ENCODE data around the gene MACROD2. TPM values are rescaled to one million over a fixed set of nuclear protein-coding genes. Genes with fewer than 3 reads are reported as not detected.

Gene MACROD2
- total and polyA plus RNA-seq, 2 experiments from 2014 or later, result 2.8 to 4.3 TPM

DNA sequence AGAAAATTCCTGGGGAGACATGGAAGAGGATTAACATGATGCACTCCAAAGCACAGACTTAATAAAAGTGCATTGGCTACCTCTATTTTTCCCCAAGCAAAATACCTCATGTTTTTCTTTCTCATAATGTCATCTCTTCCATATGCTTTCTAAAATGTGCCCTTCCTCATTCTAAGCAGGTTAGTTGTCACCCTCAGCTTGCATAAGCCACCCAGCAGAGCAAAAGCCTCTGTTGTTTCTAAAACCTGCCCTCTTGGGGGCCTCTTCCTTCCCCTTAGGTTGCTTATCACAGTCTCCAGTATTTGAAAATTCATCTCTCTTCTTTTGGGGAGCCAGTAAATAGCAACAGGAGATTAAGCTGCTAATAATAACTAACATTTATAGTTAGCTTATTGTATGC is 525.7 kb downstream of the MACROD2 start:
- no peaks in the 10 kb centered on the region for H3K27me3 ChIP-seq (ENCODE audit: insufficient read depth)
- TF ChIP-seq ZNF114 (CRISPR knock-in tag; IDR thresholded peaks at IDR 0.05) (no peak), EZH2phosphoT487 (IDR thresholded peaks at IDR 0.05; ENCODE audit: unreplicated experiment) (no peak), POLR2AphosphoS5 (IDR thresholded peaks at IDR 0.05; ENCODE audit: low read depth) (no peak), EZH2 (IDR thresholded peaks at IDR 0.05; ENCODE audit: low read depth, unreplicated experiment) (no peak), NANOG (IDR thresholded peaks at IDR 0.05; ENCODE audit: borderline replicate concordance) (no peak), STAT1 (IDR thresholded peaks at IDR 0.05; ENCODE audit: unreplicated experiment) (no peak), CREB1 (CRISPR knock-in tag; IDR thresholded peaks at IDR 0.05; ENCODE audit: low read depth) (no peak), ZNF331 (CRISPR knock-in tag; IDR thresholded peaks at IDR 0.05; ENCODE audit: low read depth) (no peak)
- TF ChIP-seq, protein P1, sequence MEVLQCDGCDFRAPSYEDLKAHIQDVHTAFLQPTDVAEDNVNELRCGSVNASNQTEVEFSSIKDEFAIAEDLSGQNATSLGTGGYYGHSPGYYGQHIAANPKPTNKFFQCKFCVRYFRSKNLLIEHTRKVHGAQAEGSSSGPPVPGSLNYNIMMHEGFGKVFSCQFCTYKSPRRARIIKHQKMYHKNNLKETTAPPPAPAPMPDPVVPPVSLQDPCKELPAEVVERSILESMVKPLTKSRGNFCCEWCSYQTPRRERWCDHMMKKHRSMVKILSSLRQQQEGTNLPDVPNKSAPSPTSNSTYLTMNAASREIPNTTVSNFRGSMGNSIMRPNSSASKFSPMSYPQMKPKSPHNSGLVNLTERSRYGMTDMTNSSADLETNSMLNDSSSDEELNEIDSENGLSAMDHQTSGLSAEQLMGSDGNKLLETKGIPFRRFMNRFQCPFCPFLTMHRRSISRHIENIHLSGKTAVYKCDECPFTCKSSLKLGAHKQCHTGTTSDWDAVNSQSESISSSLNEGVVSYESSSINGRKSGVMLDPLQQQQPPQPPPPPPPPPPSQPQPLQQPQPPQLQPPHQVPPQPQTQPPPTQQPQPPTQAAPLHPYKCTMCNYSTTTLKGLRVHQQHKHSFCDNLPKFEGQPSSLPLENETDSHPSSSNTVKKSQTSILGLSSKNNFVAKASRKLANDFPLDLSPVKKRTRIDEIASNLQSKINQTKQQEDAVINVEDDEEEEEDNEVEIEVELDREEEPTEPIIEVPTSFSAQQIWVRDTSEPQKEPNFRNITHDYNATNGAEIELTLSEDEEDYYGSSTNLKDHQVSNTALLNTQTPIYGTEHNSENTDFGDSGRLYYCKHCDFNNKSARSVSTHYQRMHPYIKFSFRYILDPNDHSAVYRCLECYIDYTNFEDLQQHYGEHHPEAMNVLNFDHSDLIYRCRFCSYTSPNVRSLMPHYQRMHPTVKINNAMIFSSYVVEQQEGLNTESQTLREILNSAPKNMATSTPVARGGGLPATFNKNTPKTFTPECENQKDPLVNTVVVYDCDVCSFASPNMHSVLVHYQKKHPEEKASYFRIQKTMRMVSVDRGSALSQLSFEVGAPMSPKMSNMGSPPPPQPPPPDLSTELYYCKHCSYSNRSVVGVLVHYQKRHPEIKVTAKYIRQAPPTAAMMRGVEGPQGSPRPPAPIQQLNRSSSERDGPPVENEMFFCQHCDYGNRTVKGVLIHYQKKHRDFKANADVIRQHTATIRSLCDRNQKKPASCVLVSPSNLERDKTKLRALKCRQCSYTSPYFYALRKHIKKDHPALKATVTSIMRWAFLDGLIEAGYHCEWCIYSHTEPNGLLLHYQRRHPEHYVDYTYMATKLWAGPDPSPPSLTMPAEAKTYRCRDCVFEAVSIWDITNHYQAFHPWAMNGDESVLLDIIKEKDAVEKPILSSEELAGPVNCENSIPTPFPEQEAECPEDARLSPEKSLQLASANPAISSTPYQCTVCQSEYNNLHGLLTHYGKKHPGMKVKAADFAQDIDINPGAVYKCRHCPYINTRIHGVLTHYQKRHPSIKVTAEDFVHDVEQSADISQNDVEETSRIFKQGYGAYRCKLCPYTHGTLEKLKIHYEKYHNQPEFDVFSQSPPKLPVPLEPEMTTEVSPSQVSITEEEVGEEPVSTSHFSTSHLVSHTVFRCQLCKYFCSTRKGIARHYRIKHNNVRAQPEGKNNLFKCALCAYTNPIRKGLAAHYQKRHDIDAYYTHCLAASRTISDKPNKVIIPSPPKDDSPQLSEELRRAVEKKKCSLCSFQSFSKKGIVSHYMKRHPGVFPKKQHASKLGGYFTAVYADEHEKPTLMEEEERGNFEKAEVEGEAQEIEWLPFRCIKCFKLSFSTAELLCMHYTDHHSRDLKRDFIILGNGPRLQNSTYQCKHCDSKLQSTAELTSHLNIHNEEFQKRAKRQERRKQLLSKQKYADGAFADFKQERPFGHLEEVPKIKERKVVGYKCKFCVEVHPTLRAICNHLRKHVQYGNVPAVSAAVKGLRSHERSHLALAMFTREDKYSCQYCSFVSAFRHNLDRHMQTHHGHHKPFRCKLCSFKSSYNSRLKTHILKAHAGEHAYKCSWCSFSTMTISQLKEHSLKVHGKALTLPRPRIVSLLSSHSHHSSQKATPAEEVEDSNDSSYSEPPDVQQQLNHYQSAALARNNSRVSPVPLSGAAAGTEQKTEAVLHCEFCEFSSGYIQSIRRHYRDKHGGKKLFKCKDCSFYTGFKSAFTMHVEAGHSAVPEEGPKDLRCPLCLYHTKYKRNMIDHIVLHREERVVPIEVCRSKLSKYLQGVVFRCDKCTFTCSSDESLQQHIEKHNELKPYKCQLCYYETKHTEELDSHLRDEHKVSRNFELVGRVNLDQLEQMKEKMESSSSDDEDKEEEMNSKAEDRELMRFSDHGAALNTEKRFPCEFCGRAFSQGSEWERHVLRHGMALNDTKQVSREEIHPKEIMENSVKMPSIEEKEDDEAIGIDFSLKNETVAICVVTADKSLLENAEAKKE (CRISPR knock-in tag; IDR thresholded peaks at IDR 0.05), result no peak
- TF ChIP-seq, protein P2, sequence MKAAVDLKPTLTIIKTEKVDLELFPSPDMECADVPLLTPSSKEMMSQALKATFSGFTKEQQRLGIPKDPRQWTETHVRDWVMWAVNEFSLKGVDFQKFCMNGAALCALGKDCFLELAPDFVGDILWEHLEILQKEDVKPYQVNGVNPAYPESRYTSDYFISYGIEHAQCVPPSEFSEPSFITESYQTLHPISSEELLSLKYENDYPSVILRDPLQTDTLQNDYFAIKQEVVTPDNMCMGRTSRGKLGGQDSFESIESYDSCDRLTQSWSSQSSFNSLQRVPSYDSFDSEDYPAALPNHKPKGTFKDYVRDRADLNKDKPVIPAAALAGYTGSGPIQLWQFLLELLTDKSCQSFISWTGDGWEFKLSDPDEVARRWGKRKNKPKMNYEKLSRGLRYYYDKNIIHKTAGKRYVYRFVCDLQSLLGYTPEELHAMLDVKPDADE (IDR thresholded peaks at IDR 0.05), result no peak
- TF ChIP-seq, protein P3, sequence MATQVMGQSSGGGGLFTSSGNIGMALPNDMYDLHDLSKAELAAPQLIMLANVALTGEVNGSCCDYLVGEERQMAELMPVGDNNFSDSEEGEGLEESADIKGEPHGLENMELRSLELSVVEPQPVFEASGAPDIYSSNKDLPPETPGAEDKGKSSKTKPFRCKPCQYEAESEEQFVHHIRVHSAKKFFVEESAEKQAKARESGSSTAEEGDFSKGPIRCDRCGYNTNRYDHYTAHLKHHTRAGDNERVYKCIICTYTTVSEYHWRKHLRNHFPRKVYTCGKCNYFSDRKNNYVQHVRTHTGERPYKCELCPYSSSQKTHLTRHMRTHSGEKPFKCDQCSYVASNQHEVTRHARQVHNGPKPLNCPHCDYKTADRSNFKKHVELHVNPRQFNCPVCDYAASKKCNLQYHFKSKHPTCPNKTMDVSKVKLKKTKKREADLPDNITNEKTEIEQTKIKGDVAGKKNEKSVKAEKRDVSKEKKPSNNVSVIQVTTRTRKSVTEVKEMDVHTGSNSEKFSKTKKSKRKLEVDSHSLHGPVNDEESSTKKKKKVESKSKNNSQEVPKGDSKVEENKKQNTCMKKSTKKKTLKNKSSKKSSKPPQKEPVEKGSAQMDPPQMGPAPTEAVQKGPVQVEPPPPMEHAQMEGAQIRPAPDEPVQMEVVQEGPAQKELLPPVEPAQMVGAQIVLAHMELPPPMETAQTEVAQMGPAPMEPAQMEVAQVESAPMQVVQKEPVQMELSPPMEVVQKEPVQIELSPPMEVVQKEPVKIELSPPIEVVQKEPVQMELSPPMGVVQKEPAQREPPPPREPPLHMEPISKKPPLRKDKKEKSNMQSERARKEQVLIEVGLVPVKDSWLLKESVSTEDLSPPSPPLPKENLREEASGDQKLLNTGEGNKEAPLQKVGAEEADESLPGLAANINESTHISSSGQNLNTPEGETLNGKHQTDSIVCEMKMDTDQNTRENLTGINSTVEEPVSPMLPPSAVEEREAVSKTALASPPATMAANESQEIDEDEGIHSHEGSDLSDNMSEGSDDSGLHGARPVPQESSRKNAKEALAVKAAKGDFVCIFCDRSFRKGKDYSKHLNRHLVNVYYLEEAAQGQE (IDR thresholded peaks at IDR 0.05; ENCODE audit: unreplicated experiment), result no peak
- H3K36me3 Mint-ChIP-seq (ENCODE audit: low read depth), result no peaks in the 10 kb centered on the region
- no peaks in the 10 kb centered on the region for H3K9me2 ChIP-seq (ENCODE audit: insufficient read depth)
- no peaks in the 10 kb centered on the region for H4K20me1 ChIP-seq (replicated peaks; ENCODE audit: insufficient read depth)
- no peak overlapping the region for H3K4me3 ChIP-seq
- H3K4me3 Mint-ChIP-seq, result no peak overlapping the region
- no peaks in the 10 kb centered on the region for H3K79me2 ChIP-seq (replicated peaks; ENCODE audit: insufficient read depth)
- no peaks in the 10 kb centered on the region for H3F3A ChIP-seq (replicated peaks; ENCODE audit: low read depth)
- no peaks in the 10 kb centered on the region for H3K4me1 ChIP-seq (ENCODE audit: insufficient read depth)
- no peaks in the 10 kb centered on the region for H3K9me3 Mint-ChIP-seq
- peaks cover 7% of the 10 kb centered on the region; the same call in 2 of the 3 replicates for H3K4me1 Mint-ChIP-seq
- no peak overlapping the region for H3K4me2 ChIP-seq
- H2AFZ ChIP-seq, result no peak overlapping the region
- DNase-seq (ENCODE audit: low spot score) (no peak), ATAC-seq (no peak)
- no peak overlapping the region for H3K27ac Mint-ChIP-seq
- no peak overlapping the region for H3K27ac ChIP-seq (ENCODE audit: low read depth)
- H3K27me3 Mint-ChIP-seq (ENCODE audit: insufficient read depth, low read depth, poor library complexity), result no peaks in the 10 kb centered on the region
- no peaks in the 10 kb centered on the region for H3K36me3 ChIP-seq (ENCODE audit: insufficient read depth)

Measured in GM23338 (cell line).